ENCODE measurements around the gene DDAH2.

DNA sequence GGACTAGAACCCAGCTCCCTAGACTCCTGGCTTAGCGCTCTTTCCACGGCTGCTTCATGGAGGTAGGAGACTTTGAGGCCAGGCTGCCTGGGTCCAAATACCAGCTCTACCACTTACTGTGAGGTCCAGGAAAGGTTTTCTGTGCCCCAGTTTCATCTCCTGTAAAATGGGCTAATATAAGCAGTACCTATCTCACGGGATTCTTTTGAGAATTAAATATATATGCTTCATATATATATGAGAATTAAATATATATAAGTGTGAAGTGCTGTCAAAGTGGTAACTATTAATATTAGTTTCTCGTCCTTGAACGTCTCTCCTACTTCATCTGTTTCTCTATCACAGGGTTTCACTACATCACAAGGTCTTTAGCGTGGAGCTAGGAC lies 38.0 kb downstream of the DDAH2 start:
- TF ChIP-seq, protein P1, sequence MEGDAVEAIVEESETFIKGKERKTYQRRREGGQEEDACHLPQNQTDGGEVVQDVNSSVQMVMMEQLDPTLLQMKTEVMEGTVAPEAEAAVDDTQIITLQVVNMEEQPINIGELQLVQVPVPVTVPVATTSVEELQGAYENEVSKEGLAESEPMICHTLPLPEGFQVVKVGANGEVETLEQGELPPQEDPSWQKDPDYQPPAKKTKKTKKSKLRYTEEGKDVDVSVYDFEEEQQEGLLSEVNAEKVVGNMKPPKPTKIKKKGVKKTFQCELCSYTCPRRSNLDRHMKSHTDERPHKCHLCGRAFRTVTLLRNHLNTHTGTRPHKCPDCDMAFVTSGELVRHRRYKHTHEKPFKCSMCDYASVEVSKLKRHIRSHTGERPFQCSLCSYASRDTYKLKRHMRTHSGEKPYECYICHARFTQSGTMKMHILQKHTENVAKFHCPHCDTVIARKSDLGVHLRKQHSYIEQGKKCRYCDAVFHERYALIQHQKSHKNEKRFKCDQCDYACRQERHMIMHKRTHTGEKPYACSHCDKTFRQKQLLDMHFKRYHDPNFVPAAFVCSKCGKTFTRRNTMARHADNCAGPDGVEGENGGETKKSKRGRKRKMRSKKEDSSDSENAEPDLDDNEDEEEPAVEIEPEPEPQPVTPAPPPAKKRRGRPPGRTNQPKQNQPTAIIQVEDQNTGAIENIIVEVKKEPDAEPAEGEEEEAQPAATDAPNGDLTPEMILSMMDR (IDR thresholded peaks at IDR 0.05), result no peak
- no peak for TF ChIP-seq POLR2A (IDR thresholded peaks at IDR 0.05; ENCODE audit: low read depth)
- no peak for TF ChIP-seq EP300 (IDR thresholded peaks at IDR 0.05)
- TF ChIP-seq POLR2AphosphoS5 (IDR thresholded peaks at IDR 0.05), result no peak
